ENCODE results near the gene UBL3. TPM values are rescaled to one million over a fixed set of nuclear protein-coding genes. Genes with fewer than 3 reads are reported as not detected.

Gene UBL3
- total RNA-seq, 4 donors from 2014 or later, result 52.9 to 78.2 (median 58.9) TPM

GRCh38 chr13:29782798-29783197, 67.6 kb downstream of the UBL3 start:
- WGBS, 2 donors, result 94 to 98% methylated on average over 1 of the region's 1 CpG
- TF ChIP-seq CTCF (IDR thresholded peaks at IDR 0.05), result no peak
- no peak for TF ChIP-seq POLR2A (IDR thresholded peaks at IDR 0.05)
- no peak for DNase-seq (ENCODE audit: low spot score in 2 of 2)
- intact Hi-C loops (cut with DNase I; ENCODE audit: low total_unique reads), result no loop called here
- no peak overlapping the region for H3K4me3 ChIP-seq (ENCODE audit: low read depth, poor library complexity, severe bottlenecking)

- intact Hi-C loops (cut with DNase I; ENCODE audit: low total_unique reads), result loop anchor here (5.0 kb wide), 1 partner anchor 682 kb away; no protein-coding TSS in a partner anchor
- TF ChIP-seq POLR2A (IDR thresholded peaks at IDR 0.05) (no peak), CTCF (IDR thresholded peaks at IDR 0.05) (no peak)
- no peak for DNase-seq (ENCODE audit: low spot score in 2 of 2)
- no peak overlapping the region for H3K4me3 ChIP-seq (ENCODE audit: low read depth, poor library complexity, severe bottlenecking)
- 50 to 55% methylated on average over 1 of the region's 1 CpG for WGBS, 2 donors
Measured at GRCh38 chr13:29774830-29775229, 75.6 kb downstream of the UBL3 start.

GRCh38 chr13:29771247-29771646, 79.2 kb downstream of the UBL3 start:
- TF ChIP-seq CTCF (IDR thresholded peaks at IDR 0.05) (no peak), POLR2A (IDR thresholded peaks at IDR 0.05) (no peak)
- no peak overlapping the region for H3K4me3 ChIP-seq (ENCODE audit: low read depth, poor library complexity, severe bottlenecking)
- 40 to 61% methylated on average over 2 of the region's 2 CpGs for WGBS, 2 donors
- intact Hi-C loops (cut with DNase I; ENCODE audit: low total_unique reads), result loop anchor here (5.0 kb wide), 1 partner anchor 686 kb away; no protein-coding TSS in a partner anchor
- no peak for DNase-seq (ENCODE audit: low spot score in 2 of 2)

- 63 to 65% methylated on average over 5 of the region's 5 CpGs for WGBS, 2 donors
Measured at GRCh38 chr13:29767006-29767405, 83.4 kb downstream of the UBL3 start.

GRCh38 chr13:29763436-29764180, 86.8 kb downstream of the UBL3 start:
- no peak for DNase-seq (ENCODE audit: low spot score in 2 of 2)
- WGBS, 2 donors, result 45 to 51% methylated on average over 2 of the region's 2 CpGs
- no peak overlapping the region for H3K4me3 ChIP-seq (ENCODE audit: low read depth, poor library complexity, severe bottlenecking)
- intact Hi-C loops (cut with DNase I; ENCODE audit: low total_unique reads), result loop anchor here (10.0 kb wide), 1 partner anchor 351 kb away; no protein-coding TSS in a partner anchor
- TF ChIP-seq POLR2A (IDR thresholded peaks at IDR 0.05), result no peak
- no peak for TF ChIP-seq CTCF (IDR thresholded peaks at IDR 0.05)

More at GRCh38 chr13:29767006-29767405, 83.4 kb downstream of the UBL3 start:
- no peak for DNase-seq (ENCODE audit: low spot score in 2 of 2)
- TF ChIP-seq CTCF (IDR thresholded peaks at IDR 0.05), result no peak
- no peak for TF ChIP-seq POLR2A (IDR thresholded peaks at IDR 0.05)
- intact Hi-C loops (cut with DNase I; ENCODE audit: low total_unique reads), result loop anchor here (10.0 kb wide), 1 partner anchor 348 kb away; no protein-coding TSS in a partner anchor
- H3K4me3 ChIP-seq (ENCODE audit: low read depth, poor library complexity, severe bottlenecking), result no peak overlapping the region
